GM19023 (cell line): Measurements from ENCODE around the gene NF1.
"Not testable (repeated sequence)": the region's sequence is repeated elsewhere in the genome, so short reads cannot be mapped to it uniquely, and the experiment has no call there.

Experiments
- ATAC-seq: cut with Tn5 transposase; IDR thresholded peaks from one replicate; pipeline ENCODE4 v1.9.1; 2021; ENCODE audit warnings: mild to moderate bottlenecking, moderate library complexity; ENCODE audit not compliant: unreplicated experiment

The NF1 gene

GRCh38 chr17:31094600-31095235 is at the start of gene NF1:
NF1 (plus strand) TSS chr17:31094977; CDS start chr17:31095310, 333 bp downstream.
- peak; percentile 89 for ATAC-seq

GRCh38 chr17:31046856-31047425 is 47.8 kb upstream of the NF1 start:
- ATAC-seq: not testable (repeated sequence)

GRCh38 chr17:31048142-31048541 is 46.6 kb upstream of the NF1 start:
- ATAC-seq: no peak

GRCh38 chr17:31048780-31049179 is 46.0 kb upstream of the NF1 start:
- ATAC-seq: no peak

GRCh38 chr17:31050948-31051347 is 43.8 kb upstream of the NF1 start:
- no peak for ATAC-seq

GRCh38 chr17:31051506-31051905 is 43.3 kb upstream of the NF1 start:
- ATAC-seq: no peak

- no peak for ATAC-seq
These were observed 42.4 kb upstream of the NF1 start for GRCh38 chr17:31052187-31052889.

- no peak for ATAC-seq
These were observed 41.7 kb upstream of the NF1 start for GRCh38 chr17:31053071-31053470.

- ATAC-seq: no peak
These were observed 40.0 kb upstream of the NF1 start for GRCh38 chr17:31054761-31055160.

- ATAC-seq: no peak
These were observed 35.8 kb upstream of the NF1 start for GRCh38 chr17:31058976-31059375.

- no peak for ATAC-seq
These were observed 33.8 kb upstream of the NF1 start for GRCh38 chr17:31060791-31061550.

- ATAC-seq: no peak
These were observed 33.1 kb upstream of the NF1 start for GRCh38 chr17:31061678-31062077.

GRCh38 chr17:31062346-31062745 is 32.4 kb upstream of the NF1 start:
- ATAC-seq: no peak

GRCh38 chr17:31064707-31065106 is 30.1 kb upstream of the NF1 start:
- ATAC-seq: no peak

- ATAC-seq: no peak
These were observed 27.0 kb upstream of the NF1 start for GRCh38 chr17:31067691-31068184.

GRCh38 chr17:31068291-31068690 is 26.5 kb upstream of the NF1 start:
- ATAC-seq: no peak

- no peak for ATAC-seq
These were observed 22.6 kb upstream of the NF1 start for GRCh38 chr17:31072186-31072585.

GRCh38 chr17:31073411-31073810 is 21.4 kb upstream of the NF1 start:
- ATAC-seq: no peak

- no peak for ATAC-seq
These were observed 19.8 kb upstream of the NF1 start for GRCh38 chr17:31074772-31075555.

GRCh38 chr17:31078290-31078689 is 16.5 kb upstream of the NF1 start:
- ATAC-seq: no peak

- ATAC-seq: no peak
These were observed 15.0 kb upstream of the NF1 start for GRCh38 chr17:31079731-31080130.
